Activated CD4-positive, alpha-beta T cell treated with anti-CD3 and anti-CD28 coated beads for 24 hours (primary cell): ENCODE data around the gene MRTFB.
"Not testable (repeated sequence)": the region's sequence is repeated elsewhere in the genome, so short reads cannot be mapped to it uniquely, and the experiment has no call there.

ENCODE experiments used
- DNase-seq, 2 donors: peaks; one replicate each; pipeline ENCODE4 v3.0.0-alpha.2; 2020; ENCODE audit warnings: low read depth in 2 of 2

MRTFB gene

DNA sequence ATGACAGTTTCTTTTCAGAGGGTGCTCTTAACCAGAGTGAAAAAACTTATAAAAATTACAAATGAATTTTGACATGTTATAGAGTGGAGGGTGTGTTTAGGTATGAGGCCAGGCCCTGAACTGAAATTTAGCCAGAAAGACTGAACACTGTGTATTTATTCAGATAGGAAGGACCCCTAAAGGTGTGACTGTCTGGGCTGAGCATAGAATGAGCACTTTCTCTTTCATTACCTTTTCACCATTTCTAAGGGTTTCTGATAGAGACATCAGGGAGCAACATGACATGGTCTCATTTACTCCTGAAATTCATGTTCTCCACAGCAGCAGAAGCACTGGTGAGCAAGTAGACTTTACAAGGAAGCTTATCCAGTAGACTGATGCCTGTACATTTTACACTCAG lies 32.9 kb downstream of the MRTFB start:
- no peak for DNase-seq

DNA sequence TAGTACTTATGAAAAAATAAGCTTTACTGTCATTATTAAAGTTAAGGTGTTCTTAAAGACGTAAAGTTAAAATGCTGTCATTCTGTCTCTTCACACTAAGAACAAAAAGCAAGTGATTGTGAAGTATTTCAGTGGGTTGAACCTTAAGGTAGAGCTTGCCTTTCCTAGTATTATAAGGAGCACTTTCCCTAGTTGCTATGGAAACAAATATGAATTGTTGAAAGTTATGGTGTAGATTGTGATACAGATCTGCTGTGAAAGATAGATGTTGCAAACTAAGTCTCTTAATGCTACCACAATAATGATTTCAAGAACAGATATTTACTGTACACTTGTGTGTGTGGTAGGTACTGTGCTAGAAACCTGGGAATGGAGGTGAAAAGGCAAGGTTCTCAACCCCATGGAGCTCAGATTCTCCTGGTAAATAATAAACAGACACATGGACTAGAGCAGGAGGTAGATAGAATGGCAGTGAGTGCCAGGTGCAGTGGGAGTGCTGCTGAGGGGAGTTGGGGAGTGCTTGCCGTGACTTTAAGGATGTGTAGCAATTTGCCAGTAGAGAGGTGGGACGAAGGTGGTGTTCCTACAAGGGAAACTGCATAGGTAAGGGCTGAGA lies 34.7 kb downstream of the MRTFB start:
- no peak for DNase-seq

DNA sequence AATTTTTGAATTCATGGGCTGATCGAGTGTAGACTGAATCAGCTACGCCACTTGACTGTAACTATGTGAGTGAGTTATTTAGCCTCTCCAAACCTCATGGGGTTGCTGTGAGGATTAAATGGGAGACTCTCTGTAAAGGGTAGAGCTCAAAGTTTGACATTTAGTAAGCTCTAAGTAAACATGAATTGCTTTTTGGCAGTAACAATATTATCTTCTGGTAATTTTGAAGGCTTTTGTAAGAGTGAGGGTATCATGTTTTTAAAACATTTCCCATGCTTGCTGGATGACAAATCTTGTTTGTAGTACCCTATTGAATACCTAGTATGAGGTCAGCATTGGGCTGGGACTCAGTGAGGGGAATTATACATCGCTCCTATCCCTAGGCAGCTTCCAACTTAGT lies 35.3 kb downstream of the MRTFB start:
- DNase-seq, result no peak

DNA sequence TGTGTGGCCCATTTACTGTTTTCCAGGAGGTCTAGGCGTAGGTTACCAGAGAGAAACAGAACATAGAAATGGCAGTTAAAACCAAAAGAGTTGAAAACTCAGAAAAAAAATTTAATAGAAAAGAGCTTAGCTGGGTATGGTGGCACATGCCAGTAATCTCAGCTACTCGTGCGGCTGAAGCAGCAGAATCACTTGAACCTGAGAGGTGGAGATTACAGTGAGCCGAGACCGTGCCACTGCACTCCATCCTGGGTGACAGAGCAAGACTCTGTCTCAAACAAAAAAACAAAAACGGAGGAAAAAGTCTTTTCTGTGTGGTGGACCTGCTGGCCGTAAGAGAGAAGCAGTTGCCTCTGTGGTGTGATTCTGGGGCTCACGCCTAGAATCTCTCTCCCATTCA lies 35.8 kb downstream of the MRTFB start:
- no peak for DNase-seq

DNA sequence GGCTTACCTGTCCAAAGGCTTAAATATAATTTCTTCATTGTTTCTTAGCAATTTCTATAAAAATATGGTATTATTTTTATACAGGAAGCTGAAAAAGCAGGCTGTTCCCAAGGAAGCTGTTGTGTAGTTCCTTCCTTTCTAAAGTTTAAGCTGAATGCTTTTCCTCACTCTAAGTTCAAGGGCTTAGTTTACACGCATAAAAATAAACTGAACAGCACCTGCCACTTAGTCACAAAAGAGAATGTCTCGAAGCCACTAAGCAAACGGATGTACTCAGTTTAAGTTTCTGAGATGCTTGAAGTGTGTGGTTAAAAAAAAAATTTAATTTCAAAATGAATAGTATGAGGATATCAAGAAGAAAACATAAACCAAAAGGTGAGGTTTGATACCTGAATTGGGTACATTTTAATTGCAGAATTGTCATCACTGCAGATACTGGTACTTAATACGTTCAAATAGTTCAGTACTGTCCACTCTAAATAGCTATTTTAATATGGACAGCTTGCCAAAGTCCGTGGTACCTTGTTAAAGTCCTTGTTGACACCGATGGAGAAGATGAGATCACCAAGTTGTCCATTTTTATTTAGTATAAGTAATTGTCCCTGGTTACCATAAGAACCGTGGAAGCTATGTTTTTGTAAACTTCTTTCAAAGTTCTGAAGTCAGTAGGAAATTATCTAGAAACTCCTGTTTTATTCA lies 38.1 kb downstream of the MRTFB start:
- DNase-seq, result no peak

DNA sequence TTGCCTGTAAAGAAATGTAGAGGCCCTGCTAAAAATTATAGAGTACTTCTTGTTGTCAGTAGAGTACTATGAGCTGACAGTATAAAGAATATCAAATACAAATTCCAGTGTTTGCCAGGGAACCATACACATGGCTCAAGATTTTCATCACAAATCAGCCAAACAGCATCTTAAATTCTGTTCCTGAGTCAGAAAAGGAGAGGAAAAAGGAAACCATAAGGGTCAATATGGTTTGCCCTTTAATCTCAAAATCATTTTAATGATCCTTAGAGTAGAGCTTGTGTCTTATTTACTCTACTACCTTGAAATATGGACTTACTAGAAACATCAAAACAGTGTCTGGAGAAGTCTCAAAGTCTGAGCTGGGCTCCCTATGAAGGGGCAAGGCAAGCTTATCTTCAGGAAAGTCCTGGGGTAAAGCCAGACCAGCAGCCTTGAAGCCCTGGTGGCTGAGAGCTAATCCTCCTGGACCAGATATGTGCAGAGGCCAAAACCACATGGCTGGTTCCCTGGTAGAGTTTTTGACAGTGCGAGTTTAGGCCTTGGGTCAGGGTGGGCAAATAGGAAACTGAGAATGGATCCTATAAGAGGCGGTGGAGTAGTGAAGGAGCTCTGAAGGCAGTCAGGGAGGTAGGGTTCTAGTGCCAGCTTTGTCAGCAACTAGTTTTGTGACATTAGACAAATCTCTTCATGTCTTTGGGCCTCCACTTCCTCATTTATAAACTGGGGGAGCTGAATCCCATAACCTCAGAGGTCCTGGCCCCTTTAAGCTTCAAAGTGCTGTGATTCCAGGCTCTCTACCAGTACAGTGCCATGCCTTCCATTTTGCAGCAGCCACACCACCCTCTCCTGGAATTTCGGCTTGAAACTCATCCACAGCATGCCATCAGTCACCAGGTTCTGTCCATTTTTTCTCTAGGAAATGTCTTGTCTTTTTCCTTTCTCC lies 38.9 kb downstream of the MRTFB start:
- no peak for DNase-seq

DNA sequence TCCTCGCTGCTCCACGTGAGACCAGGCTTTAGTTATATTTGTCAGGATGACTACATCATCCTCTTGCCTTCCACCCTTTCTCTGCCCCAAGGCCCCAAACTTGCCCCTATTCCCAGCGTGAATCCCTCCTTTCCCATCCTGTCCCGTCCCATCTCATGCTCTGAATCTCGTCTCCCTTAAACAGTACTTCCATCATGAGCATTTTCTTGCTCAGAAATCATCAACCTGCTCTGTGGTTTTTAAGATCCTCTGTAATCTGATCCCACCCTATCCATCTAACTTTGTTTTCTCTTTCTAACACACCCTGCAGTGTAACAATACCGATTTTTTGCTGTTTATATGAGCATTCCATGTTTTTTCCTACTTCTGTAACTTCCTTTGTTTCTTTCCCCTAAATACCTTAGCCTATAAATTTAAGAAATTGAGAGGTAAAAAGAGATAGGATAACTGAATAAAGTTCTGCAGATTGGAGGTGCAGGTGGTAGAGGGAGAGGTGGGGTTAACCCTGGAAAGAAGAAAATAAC lies 39.7 kb downstream of the MRTFB start:
- DNase-seq, result no peak

DNA sequence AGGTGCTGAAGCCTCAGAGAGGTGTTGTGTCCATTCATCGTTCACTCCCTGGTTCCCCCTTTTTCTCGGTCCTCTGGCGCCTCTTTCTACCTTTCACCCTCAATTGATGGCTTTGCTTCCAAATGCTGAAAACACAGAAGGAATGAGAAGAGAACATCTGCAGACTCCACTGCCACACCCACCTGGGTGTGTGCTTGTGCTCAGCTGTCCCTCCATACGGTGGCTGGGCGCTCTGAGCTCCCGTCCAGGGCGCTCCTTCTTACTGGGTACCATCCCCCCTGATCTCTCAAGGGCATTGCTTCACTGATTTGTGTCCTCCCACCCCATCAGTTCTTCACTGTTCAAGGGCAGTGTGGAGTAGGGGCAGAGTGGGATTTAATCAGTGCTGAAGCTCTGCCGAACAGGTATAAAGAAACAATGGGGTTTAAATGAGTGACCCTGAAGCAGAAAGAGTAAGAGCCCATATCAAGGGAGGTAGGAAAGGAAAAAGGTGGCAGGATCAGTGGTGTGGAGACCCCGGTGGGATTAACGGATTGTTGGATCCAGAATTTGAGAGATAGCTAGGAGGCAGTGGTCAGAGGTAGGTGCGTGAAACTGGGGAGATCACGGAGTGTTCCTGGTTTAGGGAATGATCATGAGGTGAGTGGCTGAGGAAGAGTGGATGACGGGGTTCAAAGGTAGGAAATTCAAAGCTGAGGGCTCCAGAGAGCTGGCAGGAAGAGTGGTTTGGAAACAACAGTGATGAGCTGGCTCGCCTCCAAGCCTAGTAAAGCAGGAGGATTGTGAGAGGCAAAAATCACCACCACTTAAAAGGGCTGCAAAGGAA lies 40.8 kb downstream of the MRTFB start:
- no peak for DNase-seq

DNA sequence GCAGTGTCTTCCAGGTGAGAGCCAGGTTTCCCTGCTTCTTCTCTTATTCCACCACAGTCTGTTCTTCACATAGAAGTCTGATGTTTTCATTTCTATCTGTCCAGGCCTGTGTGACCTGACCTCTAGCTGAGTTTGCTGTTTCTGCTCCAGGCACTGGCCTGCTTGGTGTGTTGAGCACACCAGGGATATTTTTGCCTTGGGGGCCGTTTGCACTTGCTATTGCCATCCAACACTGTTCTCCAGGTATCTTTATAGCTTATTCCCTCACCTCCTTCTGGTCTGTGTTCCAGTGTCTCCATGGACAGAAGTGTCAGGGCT lies 41.4 kb downstream of the MRTFB start:
- no peak for DNase-seq

DNA sequence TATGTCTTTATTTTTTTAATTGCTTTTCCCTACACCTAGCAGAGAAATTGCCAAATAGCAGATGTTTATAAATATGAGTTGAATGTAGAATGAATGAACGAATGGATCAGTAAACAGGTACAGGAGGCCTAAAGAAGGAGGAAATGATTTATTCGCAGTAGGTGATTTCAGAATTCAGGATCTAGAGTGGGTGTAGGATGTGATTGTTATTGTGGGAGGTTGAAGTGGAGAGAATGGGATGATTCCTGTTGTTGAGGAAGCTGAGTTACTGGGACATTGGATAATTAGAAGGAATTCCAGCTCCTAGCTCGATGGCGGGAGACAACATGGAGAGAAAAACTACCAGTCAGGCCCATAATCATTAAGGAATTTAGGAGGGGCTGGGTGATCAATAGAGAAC lies 42.2 kb downstream of the MRTFB start:
- no peak for DNase-seq

DNA sequence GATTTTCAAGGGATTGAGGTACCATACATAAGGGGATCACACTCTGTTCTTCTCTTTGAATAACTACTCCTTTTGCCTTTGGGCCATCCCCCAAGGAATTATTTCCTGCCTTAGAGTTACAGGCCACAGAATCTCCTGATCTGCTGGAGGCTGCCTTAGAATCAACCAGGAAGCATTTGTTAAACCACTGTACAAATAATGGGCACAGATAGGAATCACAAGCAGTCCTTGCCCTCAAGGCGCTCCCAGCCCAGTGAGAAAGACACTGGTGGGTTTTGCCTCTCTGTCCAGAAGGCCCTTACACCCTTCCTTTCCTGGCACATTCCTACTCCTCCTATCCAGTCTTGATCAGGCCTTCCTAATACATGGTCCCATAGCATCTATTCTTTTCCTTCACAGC lies 45.9 kb downstream of the MRTFB start:
- no peak for DNase-seq

DNA sequence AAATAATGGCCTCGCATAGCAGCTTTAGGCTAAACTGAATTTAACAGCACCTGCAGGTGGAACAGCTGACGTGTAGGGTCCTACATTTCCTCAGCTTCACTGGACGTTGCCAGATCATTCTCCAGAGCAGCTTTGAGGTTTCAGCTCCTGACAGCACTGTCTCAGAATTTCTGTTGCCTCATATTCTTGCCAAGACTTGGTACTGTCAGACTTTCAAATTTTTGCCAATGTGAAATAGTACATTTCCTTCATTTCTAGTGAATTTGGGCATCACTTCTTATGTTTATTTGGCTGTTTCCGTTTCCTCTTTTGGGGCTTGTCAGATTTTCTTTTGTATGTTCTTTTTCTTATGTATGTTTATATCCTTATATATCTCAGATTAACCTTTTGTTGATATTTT lies 48.7 kb downstream of the MRTFB start:
- DNase-seq, result no peak

DNA sequence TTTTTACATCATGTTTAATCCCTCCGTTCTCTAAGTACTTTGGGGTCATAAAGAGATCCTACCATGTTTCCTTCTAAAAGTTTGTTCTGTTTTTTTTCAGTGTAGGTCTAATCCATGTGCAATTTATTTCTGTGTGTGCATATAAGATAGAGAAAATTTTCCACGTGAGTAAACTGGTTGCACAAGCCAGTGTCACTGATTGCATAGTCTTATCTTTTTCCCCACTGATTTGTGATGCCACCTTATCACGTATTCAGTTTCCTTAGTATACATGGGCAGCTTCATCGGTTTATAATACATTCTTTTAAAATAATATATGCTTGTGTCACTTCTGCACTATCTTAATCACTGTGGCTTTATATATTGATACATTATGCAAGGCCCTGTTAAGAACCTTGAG lies 49.2 kb downstream of the MRTFB start:
- DNase-seq, result no peak

DNA sequence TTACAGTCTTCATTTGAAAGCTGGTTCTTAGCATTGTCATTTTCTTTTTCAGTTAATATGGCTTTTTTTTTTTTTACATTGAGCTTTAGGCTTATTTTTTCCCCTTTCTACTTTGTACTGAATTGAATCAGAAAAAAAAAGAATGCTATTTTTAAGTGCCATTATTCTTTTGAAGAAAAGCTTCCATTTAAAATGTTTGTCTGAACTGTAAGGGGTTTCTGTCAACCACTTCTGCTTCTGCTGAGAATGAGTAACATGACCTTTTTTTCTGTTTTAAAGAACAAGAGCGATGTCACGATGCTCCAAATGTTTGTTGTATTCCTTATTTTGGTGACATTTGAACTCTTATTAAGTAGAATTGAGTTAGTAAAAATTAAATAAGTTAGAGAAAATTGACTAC lies 50.0 kb downstream of the MRTFB start:
- DNase-seq, result no peak

DNA sequence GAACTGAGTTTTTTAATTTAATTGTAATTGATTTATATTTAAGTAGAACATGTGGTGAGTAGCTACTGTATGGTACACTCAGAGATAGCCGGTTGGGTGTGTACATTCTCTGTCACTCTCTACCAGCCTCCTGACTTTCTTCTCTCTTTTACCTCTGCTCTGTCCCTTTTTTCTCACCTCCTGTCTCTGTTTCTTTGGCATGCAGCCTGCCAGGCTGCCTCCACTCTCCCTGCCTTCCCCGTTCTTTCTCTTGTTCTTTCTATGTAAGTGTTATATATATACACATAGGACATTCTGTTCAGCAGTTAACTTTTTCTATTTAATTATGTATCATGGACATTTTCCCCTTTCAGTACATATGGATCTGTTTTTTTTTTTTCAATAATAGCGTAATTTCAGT lies 50.8 kb downstream of the MRTFB start:
- DNase-seq, result no peak

DNA sequence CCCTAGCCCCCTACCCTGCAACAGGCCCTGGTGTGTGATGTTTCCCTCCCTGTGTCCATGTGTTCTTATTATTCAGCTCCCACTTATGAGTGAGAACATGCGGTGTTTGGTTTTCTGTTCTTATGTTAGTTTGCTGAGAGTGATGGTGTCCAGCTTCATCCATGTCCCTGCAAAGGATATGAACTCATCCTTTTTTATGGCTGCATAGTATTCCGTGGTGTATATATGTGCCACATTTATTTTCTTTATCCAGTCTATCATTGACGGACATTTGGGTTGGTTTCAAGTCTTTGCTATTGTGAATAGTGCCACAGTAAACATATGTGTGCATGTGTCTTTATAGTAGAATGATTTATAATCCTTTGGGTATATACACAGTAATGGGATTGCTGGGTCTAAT lies 51.3 kb downstream of the MRTFB start:
- not testable (repeated sequence) for DNase-seq

DNA sequence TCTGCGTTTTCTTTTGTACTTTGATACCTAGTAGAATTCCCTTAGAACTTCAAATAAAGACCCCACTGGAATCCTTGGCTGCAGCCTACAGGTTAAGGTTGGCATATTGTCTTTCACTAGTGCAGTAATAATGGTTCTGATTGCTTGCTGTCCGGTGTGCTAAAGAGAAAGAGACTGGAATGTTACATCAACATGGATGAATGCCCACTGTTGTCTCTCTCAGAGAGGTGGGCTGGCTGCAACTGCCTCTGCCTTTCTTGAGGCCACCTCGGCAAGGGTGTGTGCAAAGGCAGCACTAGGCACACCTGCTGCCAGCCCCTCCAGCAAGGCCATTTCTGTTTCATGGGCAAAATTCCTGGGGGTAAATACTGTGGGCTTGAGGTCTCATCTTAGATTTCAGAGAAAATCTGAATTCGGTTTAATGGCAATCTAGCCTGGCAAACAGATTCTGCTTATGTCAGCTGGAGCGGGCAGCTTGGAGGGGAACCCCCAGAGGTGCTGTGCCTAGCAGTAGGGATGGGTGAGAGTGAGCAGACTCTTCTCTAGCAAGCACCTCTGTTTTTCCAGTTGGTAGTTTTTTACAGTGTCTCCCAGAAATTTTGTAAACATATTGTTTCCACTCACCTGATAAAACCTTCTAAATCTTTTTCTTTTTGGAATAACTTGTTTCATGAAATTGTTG lies 54.0 kb downstream of the MRTFB start:
- DNase-seq, result no peak

DNA sequence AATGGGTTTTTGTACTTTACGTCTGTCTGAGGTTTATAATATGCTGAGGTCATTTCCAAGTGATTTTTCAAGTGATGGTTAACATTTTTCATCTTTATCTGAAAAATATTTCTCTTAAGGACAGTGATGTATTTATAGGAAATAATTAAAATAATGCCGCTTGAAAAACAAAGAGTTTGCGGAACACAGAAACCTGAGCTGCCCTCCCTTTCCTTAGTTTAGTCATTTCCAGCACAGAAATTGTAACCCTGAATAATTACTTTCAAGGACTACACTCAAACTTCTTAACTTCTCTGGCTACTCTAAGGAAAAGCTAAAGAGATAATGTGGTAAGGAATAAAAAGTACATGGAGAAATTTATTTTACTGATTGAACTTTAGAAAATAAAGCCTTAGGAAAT lies 54.6 kb downstream of the MRTFB start:
- DNase-seq, result no peak

DNA sequence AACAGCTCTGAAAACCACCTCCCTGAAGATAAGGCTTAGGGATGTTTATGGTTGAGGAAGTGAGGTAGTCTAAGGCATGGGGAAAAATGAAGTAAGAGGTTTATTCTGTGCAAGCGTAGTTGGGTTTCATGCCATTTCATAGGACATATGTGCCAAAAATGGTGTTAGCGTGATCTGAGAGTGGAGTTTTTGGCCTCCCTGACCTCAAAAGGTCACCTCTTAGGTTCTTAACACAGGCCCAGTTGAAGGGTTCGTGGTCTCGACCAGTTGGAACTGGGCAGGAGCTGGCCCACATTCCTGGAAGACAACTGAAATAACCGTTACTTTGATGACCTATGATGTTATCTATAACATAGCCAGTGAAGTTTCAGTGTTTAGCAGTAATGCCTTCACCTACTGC lies 57.0 kb downstream of the MRTFB start:
- DNase-seq, result no peak

DNA sequence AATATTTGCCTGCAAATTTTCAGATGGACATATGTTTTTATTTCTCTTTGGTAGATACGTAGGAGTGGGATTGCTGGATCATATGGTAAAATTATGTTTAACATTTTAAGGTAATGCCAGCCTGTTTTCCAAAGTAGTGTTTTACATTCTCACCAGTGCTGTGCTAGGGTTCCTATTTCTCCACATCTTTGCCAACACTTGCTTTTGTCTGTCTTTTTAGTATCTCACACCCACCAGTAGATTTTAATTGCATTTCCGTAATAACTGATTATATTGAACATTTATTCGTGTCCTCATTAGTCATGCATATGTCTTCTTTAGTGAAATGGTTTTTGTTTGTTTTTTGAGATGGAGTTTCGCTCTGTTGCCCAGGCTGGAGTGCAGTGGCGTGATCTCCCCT lies 58.4 kb downstream of the MRTFB start:
- DNase-seq, result no peak
